CD14-positive monocyte (primary cell): ENCODE results near the gene HMGB4. TPM values are rescaled to one million over a fixed set of nuclear protein-coding genes. Genes with fewer than 3 reads are reported as not detected.

Experiments
- DNase-seq, 3 donors: peaks; one replicate each; pipeline ENCODE4 v3.0.0-alpha.2; 2011 to 2022
- H2AFZ ChIP-seq: 2 replicates; pipeline ENCODE4 v1.6.0; 2012; ENCODE audit warnings: mild to moderate bottlenecking, low read depth, low read length, inconsistent platforms; ENCODE audit not compliant: insufficient read depth, poor library complexity, severe bottlenecking
- H3K27ac ChIP-seq, 2 donors: 1 replicate in 1 of 2; 2 replicates in 1 of 2; pipeline ENCODE4 v1.5.1; 2012 to 2013; ENCODE audit warnings: low read length in 2 of 2, control low read depth in 1 of 2, inconsistent platforms in 1 of 2, low read depth in 1 of 2, mild to moderate bottlenecking in 1 of 2
- H3K27me3 ChIP-seq, 2 donors: one replicate each; pipeline versions ENCODE4 v1.6.0 to v1.6.1; 2011 to 2013; ENCODE audit warnings: low read length in 2 of 2; ENCODE audit not compliant: control insufficient read depth in 2 of 2, insufficient read depth in 2 of 2
- H3K36me3 ChIP-seq, 2 donors: replicated peaks in 1 of 2; 1 replicate in 1 of 2; 2 replicates in 1 of 2; pipeline versions ENCODE4 v1.5.1 to v1.6.1; 2012 to 2013; ENCODE audit warnings: low read length in 2 of 2, control low read depth in 1 of 2, inconsistent platforms in 1 of 2, mild to moderate bottlenecking in 1 of 2; ENCODE audit not compliant: insufficient read depth in 2 of 2, control insufficient read depth in 1 of 2
- H3K4me1 ChIP-seq, 2 donors: 1 replicate in 1 of 2; 2 replicates in 1 of 2; pipeline versions ENCODE4 v1.5.1 to v1.6.1; 2012 to 2013; ENCODE audit warnings: low read length in 2 of 2, control low read depth in 1 of 2, inconsistent platforms in 1 of 2, mild to moderate bottlenecking in 1 of 2, moderate library complexity in 1 of 2; ENCODE audit not compliant: insufficient read depth in 2 of 2, control insufficient read depth in 1 of 2
- H3K4me2 ChIP-seq: replicated peaks from 2 replicates; pipeline ENCODE3; 2012; ENCODE audit warnings: low read length, moderate library complexity, mild to moderate bottlenecking; ENCODE audit not compliant: poor library complexity, severe bottlenecking; ENCODE audit errors: extremely low read depth
- H3K4me3 ChIP-seq, 3 experiments: fragments of 200-600 bp in 1 of 3; sonication (generic) in 1 of 3; replicated peaks in 1 of 3; 1 replicate in 2 of 3; 2 replicates in 1 of 3; pipeline ENCODE4 v1.5.1; 2011 to 2013; ENCODE audit warnings: low read length in 3 of 3, mild to moderate bottlenecking in 3 of 3, control low read depth in 2 of 3, low read depth in 2 of 3, inconsistent platforms in 1 of 3, moderate library complexity in 1 of 3
- H3K79me2 ChIP-seq: 2 replicates; pipeline ENCODE4 v1.6.0; 2012; ENCODE audit warnings: mild to moderate bottlenecking, control low read depth, inconsistent platforms, low read length, moderate library complexity; ENCODE audit not compliant: insufficient read depth
- H3K9ac ChIP-seq: 2 replicates; pipeline ENCODE4 v1.6.0; 2017; ENCODE audit warnings: low read length, mild to moderate bottlenecking; ENCODE audit not compliant: insufficient read depth, poor library complexity, severe bottlenecking
- H3K9me3 ChIP-seq, 2 donors: replicated peaks in 1 of 2; 1 replicate in 1 of 2; 2 replicates in 1 of 2; pipeline versions ENCODE4 v1.5.1 to v1.6.1; 2012 to 2013; ENCODE audit warnings: low read length in 2 of 2, control low read depth in 1 of 2; ENCODE audit not compliant: control insufficient read depth in 1 of 2, insufficient read depth in 1 of 2
- H4K20me1 ChIP-seq: 2 replicates; pipeline ENCODE4 v1.6.0; 2012; ENCODE audit warnings: mild to moderate bottlenecking, low read length, control low read depth, moderate library complexity; ENCODE audit not compliant: insufficient read depth
- H3K27ac Mint-ChIP-seq, 7 donors: one replicate each; pipeline ENCODE4 v1.8.0; 2020; ENCODE audit warnings: mild to moderate bottlenecking in 7 of 7, mixed read lengths in 7 of 7, moderate library complexity in 6 of 7, inconsistent platforms in 2 of 7
- H3K27me3 Mint-ChIP-seq, 3 donors: one replicate each; pipeline ENCODE4 v1.8.0; 2021 to 2022; ENCODE audit warnings: low read depth in 3 of 3, mild to moderate bottlenecking in 3 of 3, mixed read lengths in 3 of 3, moderate library complexity in 3 of 3, inconsistent platforms in 1 of 3
- H3K36me3 Mint-ChIP-seq, 2 donors: one replicate each; pipeline ENCODE4 v1.8.0; 2020; ENCODE audit warnings: mixed read lengths in 2 of 2, inconsistent platforms in 1 of 2, mild to moderate bottlenecking in 1 of 2
- H3K4me1 Mint-ChIP-seq: one replicate; pipeline ENCODE4 v1.8.0; 2020; ENCODE audit warnings: mild to moderate bottlenecking, mixed read lengths
- H3K4me3 Mint-ChIP-seq, 2 donors: one replicate each; pipeline ENCODE4 v1.8.0; 2020; ENCODE audit warnings: mild to moderate bottlenecking in 2 of 2, mixed read lengths in 2 of 2, moderate library complexity in 1 of 2
- H3K9me3 Mint-ChIP-seq, 7 donors: one replicate each; pipeline ENCODE4 v1.8.0; 2020 to 2022; ENCODE audit warnings: mixed read lengths in 7 of 7, mild to moderate bottlenecking in 6 of 7, moderate library complexity in 6 of 7, inconsistent platforms in 2 of 7
- WGBS: methylation state at CpG from one replicate; pipeline ENCODE4 v1.1.5; 2013; ENCODE audit warnings: missing lambda C conversion rate; ENCODE audit not compliant: insufficient coverage; 5-methylcytosine and 5-hydroxymethylcytosine counted together
- intact Hi-C, 2 donors: fragments of 100-400 bp; cut with micrococcal nuclease; formaldehyde crosslinking; loops; one replicate each; pipeline versions ENCODE4 v1.15.0 to v1.15.1; 2023
- polyA plus RNA-seq, 3 donors: library from polyadenylated mRNA; depleted of rRNA in 1 of 3; unstranded in 2 of 3; stranded (reverse) in 1 of 3; fragments of 300-500 nt in 2 of 3; fragments of >200 nt in 1 of 3; fragmentation: Illumina TruSeq in 2 of 3; gene quantifications; 1 replicate in 2 of 3; 2 replicates in 1 of 3; pipeline ENCODE4 v1.2.3, GENCODE V29; 2012 to 2021
- TF ChIP-seq, protein P1 (sequence below): fragments of 200-600 bp; IDR thresholded peaks from one replicate; pipeline ENCODE4 v1.8.0; 2022; ENCODE audit warnings: antibody characterized with exemption, mild to moderate bottlenecking

Gene HMGB4
- polyA plus RNA-seq, 3 donors: not detected

DNA sequence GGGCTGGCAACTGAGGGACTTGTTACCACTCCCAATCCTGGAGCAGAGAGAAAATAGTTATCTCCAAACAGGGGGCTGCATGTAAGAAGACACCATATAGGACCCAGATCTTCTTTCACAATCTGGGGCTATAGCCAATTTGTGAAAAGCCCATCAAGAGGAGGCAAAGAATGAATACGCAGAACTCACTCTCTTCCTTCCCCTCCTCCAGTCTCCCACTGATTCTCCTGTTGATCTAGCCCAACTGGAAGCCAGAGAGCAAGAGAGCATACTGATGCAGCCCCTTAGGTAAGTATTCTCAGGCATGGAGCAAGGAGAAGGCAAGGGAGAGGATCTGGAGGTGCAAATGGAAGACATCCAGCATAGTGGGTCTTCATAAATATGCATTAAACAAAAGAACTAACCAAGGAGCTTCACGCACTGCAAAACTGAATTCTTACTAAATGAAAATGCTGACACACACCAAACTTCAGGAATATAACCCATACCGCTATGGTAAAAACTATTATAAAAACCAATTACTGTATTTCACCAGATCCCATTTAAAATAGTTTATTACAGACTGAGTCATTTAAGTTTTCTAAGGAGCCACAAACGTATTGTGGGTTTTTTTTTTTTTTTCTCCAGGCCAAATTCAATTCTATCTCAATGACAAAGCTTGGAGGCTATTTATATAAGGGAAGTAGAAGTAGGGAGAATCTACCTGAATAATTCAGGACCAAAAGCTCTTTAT is 15.5 kb upstream of the HMGB4 start:
- H3K4me1 ChIP-seq: no peaks in the 10 kb centered on the region
- WGBS: 0% methylated on average over 1 of the region's 4 CpGs
- no peaks in the 10 kb centered on the region for H3K36me3 ChIP-seq
- no peaks in the 10 kb centered on the region for H3K27me3 ChIP-seq
- no peak overlapping the region for H3K4me2 ChIP-seq
- Mint-ChIP-seq H3K4me1 (no peaks in the 10 kb centered on the region), H3K27me3 (peaks cover 0 to 8% (median 8%) of the 10 kb centered on the region in 3 donors), H3K36me3 (no peaks in the 10 kb centered on the region), H3K4me3 (no peak overlapping the region), H3K27ac (no peak overlapping the region), H3K9me3 (peaks cover 0 to 2% (median 0%) of the 10 kb centered on the region in 7 donors)
- intact Hi-C loops: no loop called here
- H3K9me3 ChIP-seq: no peaks in the 10 kb centered on the region
- no peaks in the 10 kb centered on the region for H4K20me1 ChIP-seq
- H3K27ac ChIP-seq: no peak overlapping the region
- no peak overlapping the region for H2AFZ ChIP-seq
- no peak overlapping the region for H3K9ac ChIP-seq
- TF ChIP-seq, protein P1, sequence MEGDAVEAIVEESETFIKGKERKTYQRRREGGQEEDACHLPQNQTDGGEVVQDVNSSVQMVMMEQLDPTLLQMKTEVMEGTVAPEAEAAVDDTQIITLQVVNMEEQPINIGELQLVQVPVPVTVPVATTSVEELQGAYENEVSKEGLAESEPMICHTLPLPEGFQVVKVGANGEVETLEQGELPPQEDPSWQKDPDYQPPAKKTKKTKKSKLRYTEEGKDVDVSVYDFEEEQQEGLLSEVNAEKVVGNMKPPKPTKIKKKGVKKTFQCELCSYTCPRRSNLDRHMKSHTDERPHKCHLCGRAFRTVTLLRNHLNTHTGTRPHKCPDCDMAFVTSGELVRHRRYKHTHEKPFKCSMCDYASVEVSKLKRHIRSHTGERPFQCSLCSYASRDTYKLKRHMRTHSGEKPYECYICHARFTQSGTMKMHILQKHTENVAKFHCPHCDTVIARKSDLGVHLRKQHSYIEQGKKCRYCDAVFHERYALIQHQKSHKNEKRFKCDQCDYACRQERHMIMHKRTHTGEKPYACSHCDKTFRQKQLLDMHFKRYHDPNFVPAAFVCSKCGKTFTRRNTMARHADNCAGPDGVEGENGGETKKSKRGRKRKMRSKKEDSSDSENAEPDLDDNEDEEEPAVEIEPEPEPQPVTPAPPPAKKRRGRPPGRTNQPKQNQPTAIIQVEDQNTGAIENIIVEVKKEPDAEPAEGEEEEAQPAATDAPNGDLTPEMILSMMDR: no peak
- H3K79me2 ChIP-seq: no peaks in the 10 kb centered on the region
- no peak overlapping the region for H3K4me3 ChIP-seq
- DNase-seq: no peak

DNA sequence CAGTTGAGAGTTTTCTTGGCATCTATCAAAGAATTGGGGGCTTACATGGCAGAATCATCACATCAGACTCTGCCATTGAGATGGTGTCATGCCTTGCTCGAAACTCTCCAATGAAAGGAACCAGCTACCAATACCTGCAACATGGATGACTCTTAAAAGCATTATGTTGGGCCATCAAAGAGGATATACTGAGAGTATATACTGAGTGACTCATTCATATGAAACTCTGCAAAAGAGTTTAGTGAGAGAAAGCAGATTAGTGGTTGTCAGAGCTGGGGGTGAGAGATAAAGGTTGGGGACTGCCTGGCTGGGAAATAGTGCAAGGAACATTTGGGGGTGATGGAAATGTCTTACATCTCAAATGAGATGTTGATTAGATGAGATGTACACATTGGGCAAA is 14.7 kb upstream of the HMGB4 start:
- intact Hi-C loops: no loop called here
- TF ChIP-seq, protein P1: no peak
- Histone ChIP-seq H3K27me3 (no peaks in the 10 kb centered on the region), H3K4me2 (no peak overlapping the region), H3K27ac (no peak overlapping the region), H3K9me3 (no peaks in the 10 kb centered on the region), H4K20me1 (no peaks in the 10 kb centered on the region), H3K9ac (no peak overlapping the region), H3K79me2 (no peaks in the 10 kb centered on the region), H3K4me1 (no peaks in the 10 kb centered on the region), H3K36me3 (no peaks in the 10 kb centered on the region), H2AFZ (no peak overlapping the region), H3K4me3 (no peak overlapping the region)
- Mint-ChIP-seq H3K36me3 (no peaks in the 10 kb centered on the region), H3K9me3 (peaks cover 0 to 2% (median 0%) of the 10 kb centered on the region in 7 donors), H3K27me3 (peaks cover 1 to 9% (median 8%) of the 10 kb centered on the region in 3 donors), H3K27ac (no peak overlapping the region), H3K4me1 (no peaks in the 10 kb centered on the region), H3K4me3 (no peak overlapping the region)
- WGBS: no CpG with 5 or more reads among the region's 1 CpG
- DNase-seq: no peak
